Measurements from ENCODE around the gene BRD7. TPM values are rescaled to one million over a fixed set of nuclear protein-coding genes. Genes with fewer than 3 reads are reported as not detected.

Gene BRD7
- total and polyA plus RNA-seq, 10 of the 15 experiments (the other 5 are each of a cell fraction or from before 2014, with no cell fraction given): 16.9 to 74.7 (median 52.0) TPM

GRCh38 chr16:50304467-50305440, 64.0 kb downstream of the BRD7 start:
- no peak overlapping the region for H3K4me3 ChIP-seq
- WGBS (ENCODE audit: insufficient coverage, insufficient replicate concordance, low lambda C conversion rate, missing lambda C conversion rate): 98% methylated on average over 22 of the region's 25 CpGs
- ChIA-PET SMC1A (ENCODE audit: uncharacterized antibody, unreplicated experiment) (no interaction called here), CTCF (interaction anchor here (1.2 kb wide), 1 partner anchor 26 kb away, joined by 3 read pairs; no protein-coding TSS in a partner anchor), POLR2A (no interaction called here), RAD21 (ENCODE audit: unreplicated experiment) (no interaction called here)
- H3K79me2 ChIP-seq (ENCODE audit: control insufficient read depth, insufficient read depth, low read length): no peaks in the 10 kb centered on the region
- FAIRE-seq (no peak), ATAC-seq (no peak), DNase-seq (ENCODE audit: low read depth, low spot score) (no peak)
- intact Hi-C loops (cut with micrococcal nuclease; ENCODE audit: unreplicated experiment) (no loop called here), in situ Hi-C loops (cut with MboI) (no loop called here)
- no TSS peak for BruUV-seq (replicated peaks)
- H4K20me1 ChIP-seq (ENCODE audit: control insufficient read depth, insufficient read depth): no peaks in the 10 kb centered on the region
- H3K4me2 ChIP-seq (ENCODE audit: control insufficient read depth, insufficient read depth): no peak overlapping the region
- H3K36me3 ChIP-seq (ENCODE audit: control insufficient read depth in 2 of 2, insufficient read depth in 2 of 2, low read length in 1 of 2): peaks cover 8 to 10% of the 10 kb centered on the region in 2 experiments; a peak in 3 of 4 replicates
- H2AFZ ChIP-seq (ENCODE audit: control insufficient read depth, low read depth, low read length): no peak overlapping the region
- H3K4me1 ChIP-seq (ENCODE audit: control insufficient read depth, insufficient read depth, low read length): no peaks in the 10 kb centered on the region
- H3K9me3 ChIP-seq (replicated peaks; ENCODE audit: control insufficient read depth, insufficient read depth, low read length): no peaks in the 10 kb centered on the region
- no peak overlapping the region for H3K27ac ChIP-seq (ENCODE audit: control insufficient read depth, insufficient read depth)
- H3K27me3 ChIP-seq (replicated peaks in 1 of 2; ENCODE audit: control insufficient read depth in 2 of 2, insufficient read depth in 2 of 2, low read length in 1 of 2): no peaks in the 10 kb centered on the region
- H3K9ac ChIP-seq (ENCODE audit: control insufficient read depth, insufficient read depth, low read length): no peak overlapping the region
- no peak for TF ChIP-seq BACH1 (IDR thresholded peaks at IDR 0.05; ENCODE audit: borderline replicate concordance)
- no peak for TF ChIP-seq RFX5 (IDR thresholded peaks at IDR 0.05; ENCODE audit: low read depth, low read length)
- TF ChIP-seq PBX3 (IDR thresholded peaks at IDR 0.05; ENCODE audit: insufficient replicate concordance, low read depth, low read length): no peak
- TF ChIP-seq REST (IDR thresholded peaks at IDR 0.05; ENCODE audit: low read depth, low read length): no peak
- no peak for TF ChIP-seq HSF1 (IDR thresholded peaks at IDR 0.05; ENCODE audit: low read depth, low read length)
- no peak for TF ChIP-seq GABPA (IDR thresholded peaks at IDR 0.05; ENCODE audit: low read depth)
- TF ChIP-seq RELB (IDR thresholded peaks at IDR 0.05; ENCODE audit: low read depth): no peak
- TF ChIP-seq SREBF2 (IDR thresholded peaks at IDR 0.05; ENCODE audit: low read length): no peak
- TF ChIP-seq NRF1 (conservative IDR thresholded peaks at IDR 0.05; ENCODE audit: low read depth, low read length): no peak
- TF ChIP-seq IRF4 (IDR thresholded peaks at IDR 0.05; ENCODE audit: low read depth, low read length): no peak
- TF ChIP-seq TCF3 (IDR thresholded peaks at IDR 0.05; ENCODE audit: borderline replicate concordance, insufficient read depth, low read depth, low read length): no peak

All from GM12878 (cell line).